Fibroblast of pulmonary artery (primary cell): ENCODE data around the gene PYGB.

Source experiments
- DNase-seq: peaks from one replicate; pipeline ENCODE4 v3.0.0-alpha.2; 2010; ENCODE audit warnings: low read depth
- H3K4me3 ChIP-seq: replicated peaks from 2 replicates; pipeline ENCODE4 v1.5.1; 2011; ENCODE audit warnings: low read depth, mild to moderate bottlenecking, control low read depth, low read length, moderate library complexity
- TF ChIP-seq, protein P1 (sequence below): IDR thresholded peaks from 2 replicates; pipeline ENCODE4 v1.5.1; 2011; ENCODE audit warnings: mild to moderate bottlenecking, control low read depth, low read length, inconsistent platforms; ENCODE audit errors: missing control alignments

PYGB gene

DNA sequence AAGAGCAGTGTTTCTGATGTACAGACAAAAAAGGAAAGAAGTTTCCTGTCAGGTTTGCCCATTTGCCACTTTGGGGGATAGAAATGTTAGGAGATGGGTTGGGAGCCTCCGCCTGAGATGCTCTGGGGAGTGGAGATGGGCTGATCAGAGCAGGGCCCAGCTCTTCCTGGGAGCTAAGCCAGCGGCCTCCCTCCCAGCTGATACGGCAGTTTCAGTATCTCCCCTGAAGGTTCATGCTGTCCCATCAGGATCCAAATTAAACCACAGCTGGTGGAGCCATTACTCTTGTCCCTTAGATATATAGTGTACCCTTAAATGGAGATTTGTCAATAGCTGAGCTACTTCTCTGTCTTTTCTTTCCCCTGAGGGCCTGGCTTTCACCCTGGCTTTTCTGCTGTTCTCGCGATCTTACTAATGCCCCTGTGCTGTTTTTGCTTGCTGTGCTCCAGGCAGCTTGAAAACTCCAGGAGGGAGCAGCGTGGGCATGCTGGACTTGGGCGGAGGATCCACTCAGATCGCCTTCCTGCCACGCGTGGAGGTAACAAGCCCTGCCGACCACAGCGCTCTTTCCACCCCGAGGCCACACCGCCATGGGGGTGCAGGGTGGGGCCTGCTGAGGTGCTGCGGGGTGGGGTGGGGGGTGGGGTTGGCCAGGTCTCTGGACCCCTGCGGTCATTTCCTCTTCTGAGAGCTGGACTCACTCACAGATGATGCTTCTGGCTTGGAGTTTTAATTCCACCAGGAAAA is 31.5 kb upstream of the PYGB start:
- no peak for DNase-seq
- TF ChIP-seq, protein P1, sequence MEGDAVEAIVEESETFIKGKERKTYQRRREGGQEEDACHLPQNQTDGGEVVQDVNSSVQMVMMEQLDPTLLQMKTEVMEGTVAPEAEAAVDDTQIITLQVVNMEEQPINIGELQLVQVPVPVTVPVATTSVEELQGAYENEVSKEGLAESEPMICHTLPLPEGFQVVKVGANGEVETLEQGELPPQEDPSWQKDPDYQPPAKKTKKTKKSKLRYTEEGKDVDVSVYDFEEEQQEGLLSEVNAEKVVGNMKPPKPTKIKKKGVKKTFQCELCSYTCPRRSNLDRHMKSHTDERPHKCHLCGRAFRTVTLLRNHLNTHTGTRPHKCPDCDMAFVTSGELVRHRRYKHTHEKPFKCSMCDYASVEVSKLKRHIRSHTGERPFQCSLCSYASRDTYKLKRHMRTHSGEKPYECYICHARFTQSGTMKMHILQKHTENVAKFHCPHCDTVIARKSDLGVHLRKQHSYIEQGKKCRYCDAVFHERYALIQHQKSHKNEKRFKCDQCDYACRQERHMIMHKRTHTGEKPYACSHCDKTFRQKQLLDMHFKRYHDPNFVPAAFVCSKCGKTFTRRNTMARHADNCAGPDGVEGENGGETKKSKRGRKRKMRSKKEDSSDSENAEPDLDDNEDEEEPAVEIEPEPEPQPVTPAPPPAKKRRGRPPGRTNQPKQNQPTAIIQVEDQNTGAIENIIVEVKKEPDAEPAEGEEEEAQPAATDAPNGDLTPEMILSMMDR: no peak
- no peak overlapping the region for H3K4me3 ChIP-seq

DNA sequence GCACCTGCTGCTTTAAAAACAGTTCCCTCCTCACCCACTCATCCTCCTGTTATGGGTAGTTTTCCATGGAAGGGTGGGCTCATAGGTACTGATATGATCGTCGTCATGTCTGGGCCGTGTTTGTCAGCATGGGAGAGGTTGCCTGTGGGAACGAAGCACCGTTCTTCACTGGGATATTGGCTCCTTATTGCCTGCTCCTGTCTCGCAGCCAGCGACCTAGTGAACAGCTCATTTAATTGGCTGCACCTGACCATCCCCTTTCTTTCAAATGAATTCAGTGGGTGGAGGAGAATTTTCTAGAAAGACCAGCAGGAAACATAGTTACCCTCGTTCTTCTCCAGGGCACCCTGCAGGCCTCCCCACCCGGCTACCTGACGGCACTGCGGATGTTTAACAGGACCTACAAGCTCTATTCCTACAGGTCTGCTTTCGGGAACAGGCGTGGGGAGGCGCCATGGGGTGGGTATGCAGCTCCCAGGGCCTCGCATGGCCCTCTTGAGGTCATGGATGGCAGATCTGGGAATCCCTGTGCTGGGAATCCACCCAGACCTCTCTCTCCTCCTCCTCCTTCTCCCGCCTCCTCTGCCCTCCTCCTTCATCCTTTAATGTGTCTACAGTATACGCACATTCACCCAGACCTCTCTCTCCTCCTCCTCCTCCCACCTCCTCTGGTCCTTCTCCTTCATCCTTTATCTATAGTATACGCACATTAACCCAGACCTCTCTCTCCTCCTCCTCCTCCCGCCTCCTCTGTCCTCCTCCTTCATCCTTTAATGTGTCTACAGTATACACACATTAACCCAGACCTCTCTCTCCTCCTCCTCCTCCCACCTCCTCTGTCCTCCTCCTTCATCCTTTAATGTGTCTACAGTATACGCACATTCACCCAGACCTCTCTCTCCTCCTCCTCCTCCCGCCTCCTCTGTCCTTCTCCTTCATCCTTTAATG is 30.4 kb upstream of the PYGB start:
- DNase-seq: no peak
- TF ChIP-seq, protein P1: no peak
- no peak overlapping the region for H3K4me3 ChIP-seq

DNA sequence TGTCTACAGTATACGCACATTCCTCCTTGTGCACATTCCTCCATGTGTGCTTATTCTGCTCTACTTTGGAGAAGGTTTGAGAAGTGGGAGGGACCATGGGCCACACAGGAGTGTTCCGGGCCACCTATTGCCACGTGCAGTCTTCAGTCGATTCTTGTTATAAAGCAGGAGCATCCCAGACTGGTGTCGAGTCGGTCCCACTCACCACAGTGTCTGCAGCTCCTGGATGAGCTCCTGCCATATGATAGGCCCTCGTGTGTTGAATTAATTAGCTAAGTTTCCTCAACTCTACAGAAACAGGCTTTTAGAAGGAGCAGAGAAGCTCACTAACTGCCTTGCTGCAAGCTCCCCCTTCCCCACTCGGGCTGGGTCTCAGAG is 29.8 kb upstream of the PYGB start:
- TF ChIP-seq, protein P1: no peak
- no peak for DNase-seq
- no peak overlapping the region for H3K4me3 ChIP-seq

DNA sequence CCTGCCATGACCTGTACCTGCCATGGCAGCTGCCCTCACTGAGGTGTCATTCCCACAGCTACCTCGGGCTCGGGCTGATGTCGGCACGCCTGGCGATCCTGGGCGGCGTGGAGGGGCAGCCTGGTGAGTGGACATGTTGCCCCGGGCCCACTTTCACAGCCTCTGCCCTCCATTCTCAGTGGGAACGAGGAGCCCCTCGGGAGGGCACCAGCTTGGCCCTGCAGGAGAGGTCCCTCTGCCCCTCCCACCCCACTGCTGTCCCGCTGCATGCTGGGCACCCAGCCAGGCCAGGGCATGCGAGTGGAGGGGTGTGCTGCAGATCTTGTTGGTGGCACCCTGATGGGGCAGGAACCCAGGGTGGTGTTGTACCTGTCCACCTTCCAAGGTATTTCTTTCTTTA is 29.4 kb upstream of the PYGB start:
- H3K4me3 ChIP-seq: no peak overlapping the region
- TF ChIP-seq, protein P1: no peak
- DNase-seq: no peak

DNA sequence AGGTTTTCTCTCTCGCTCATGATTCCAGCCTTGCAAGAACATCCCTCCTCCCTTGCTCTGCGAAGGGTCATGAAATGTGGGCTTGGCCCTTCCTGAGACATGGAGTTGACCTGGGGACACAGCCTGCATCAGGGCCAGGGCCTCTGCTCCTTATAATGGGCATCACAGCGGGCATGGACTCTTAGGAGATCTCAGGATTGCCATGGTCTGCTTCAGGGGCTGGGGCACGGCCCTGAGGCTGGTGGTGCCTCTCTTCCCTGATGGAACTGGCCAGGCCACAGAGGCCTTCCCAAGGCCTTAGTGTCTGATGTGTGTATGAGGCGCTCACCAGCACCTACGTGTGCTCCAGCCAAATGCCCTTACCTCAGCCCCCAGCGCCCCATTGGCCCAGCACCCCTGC is 28.5 kb upstream of the PYGB start:
- TF ChIP-seq, protein P1: no peak
- no peak for DNase-seq
- H3K4me3 ChIP-seq: no peak overlapping the region

DNA sequence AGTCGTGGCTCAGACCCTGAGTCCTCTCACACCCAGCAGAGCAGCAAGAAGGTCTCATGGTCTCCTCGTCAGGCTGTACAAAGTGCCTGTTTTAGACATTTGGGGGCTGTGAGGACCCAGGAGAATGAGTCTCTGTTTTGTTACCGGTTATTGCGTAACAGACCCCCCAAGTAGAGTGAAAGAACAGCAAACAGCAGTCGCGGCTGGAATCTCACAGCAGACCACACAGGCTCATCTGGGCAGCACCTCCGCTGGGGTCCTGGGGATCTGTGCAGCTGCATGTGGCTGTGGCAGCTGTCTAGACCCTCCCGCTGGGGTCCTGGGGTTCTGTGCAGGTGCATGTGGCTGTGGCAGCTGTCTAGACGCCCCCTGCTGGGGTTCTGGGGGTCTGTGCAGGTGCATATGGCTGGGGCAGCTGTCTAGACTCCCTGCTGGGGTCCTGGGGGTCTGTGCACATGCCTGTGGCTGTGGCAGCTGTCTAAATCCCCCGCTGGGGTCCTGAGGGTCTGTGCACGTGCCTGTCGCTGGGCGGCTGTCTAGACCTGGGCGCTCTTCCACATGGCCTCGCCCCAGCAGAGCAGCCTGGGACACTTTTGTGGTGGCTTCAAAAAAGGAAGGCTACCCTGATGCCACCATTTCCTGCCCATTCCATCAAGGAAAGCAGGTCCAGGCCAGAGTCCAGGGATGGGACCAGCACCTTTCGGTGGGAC is 27.7 kb upstream of the PYGB start:
- TF ChIP-seq, protein P1: peak; percentile 21
- no peak overlapping the region for H3K4me3 ChIP-seq
- DNase-seq: no peak
